Calu3 (cell line): Measurements from ENCODE around the gene ARID5B. TPM values are rescaled to one million over a fixed set of nuclear protein-coding genes. Genes with fewer than 3 reads are reported as not detected.

ENCODE experiments used
- BruUV-seq: library from RNA; stranded (reverse); fragments of 400-500 nt; replicated peaks from 2 replicates; lab custom pipeline; 2021; lab: Mats Ljungman, UMichigan
- CTCF ChIA-PET: fragments of 300-600 bp; sonication (Branson Sonifier 250); formaldehyde crosslinking; loops from one replicate; lab custom pipeline; 2022; ENCODE audit warnings: antibody characterized with exemption; lab: Charles Lee
- DNase-seq: peaks from one replicate; pipeline ENCODE4 v3.0.0; 2022
- H3K27ac Mint-ChIP-seq: one replicate; pipeline ENCODE4 v1.8.0; 2022; ENCODE audit warnings: mixed read lengths; ENCODE audit not compliant: unreplicated experiment
- H3K27me3 Mint-ChIP-seq: one replicate; pipeline ENCODE4 v1.8.0; 2022; ENCODE audit warnings: mixed read lengths; ENCODE audit not compliant: unreplicated experiment
- H3K36me3 Mint-ChIP-seq: one replicate; pipeline ENCODE4 v1.8.0; 2022; ENCODE audit warnings: mild to moderate bottlenecking, moderate library complexity, mixed read lengths; ENCODE audit not compliant: insufficient read depth, unreplicated experiment
- H3K4me1 Mint-ChIP-seq: one replicate; pipeline ENCODE4 v1.8.0; 2022; ENCODE audit warnings: mild to moderate bottlenecking, low read depth, mixed read lengths; ENCODE audit not compliant: unreplicated experiment
- H3K4me3 Mint-ChIP-seq: one replicate; pipeline ENCODE4 v1.8.0; 2022; ENCODE audit warnings: mild to moderate bottlenecking, low read depth, moderate library complexity, mixed read lengths; ENCODE audit not compliant: unreplicated experiment
- H3K9me3 Mint-ChIP-seq: one replicate; pipeline ENCODE4 v1.8.0; 2022; ENCODE audit warnings: low read depth, mixed read lengths; ENCODE audit not compliant: unreplicated experiment
- intact Hi-C: fragments of 100-400 bp; cut with micrococcal nuclease; formaldehyde crosslinking; loops from one replicate; pipeline ENCODE4 v1.10.0; 2022; ENCODE audit not compliant: unreplicated experiment
- total RNA-seq: library from RNA; stranded (reverse); gene quantifications from 2 replicates; pipeline ENCODE4 v1.2.3, GENCODE V29; 2022
- TF ChIP-seq, protein P1 (sequence below): fragments of 200-600 bp; IDR thresholded peaks from one replicate; pipeline ENCODE4 v1.8.0; 2022; ENCODE audit warnings: antibody characterized with exemption; ENCODE audit not compliant: unreplicated experiment

ARID5B gene
- total RNA-seq, 1 experiment from 2014 or later, result 10.0 TPM

DNA sequence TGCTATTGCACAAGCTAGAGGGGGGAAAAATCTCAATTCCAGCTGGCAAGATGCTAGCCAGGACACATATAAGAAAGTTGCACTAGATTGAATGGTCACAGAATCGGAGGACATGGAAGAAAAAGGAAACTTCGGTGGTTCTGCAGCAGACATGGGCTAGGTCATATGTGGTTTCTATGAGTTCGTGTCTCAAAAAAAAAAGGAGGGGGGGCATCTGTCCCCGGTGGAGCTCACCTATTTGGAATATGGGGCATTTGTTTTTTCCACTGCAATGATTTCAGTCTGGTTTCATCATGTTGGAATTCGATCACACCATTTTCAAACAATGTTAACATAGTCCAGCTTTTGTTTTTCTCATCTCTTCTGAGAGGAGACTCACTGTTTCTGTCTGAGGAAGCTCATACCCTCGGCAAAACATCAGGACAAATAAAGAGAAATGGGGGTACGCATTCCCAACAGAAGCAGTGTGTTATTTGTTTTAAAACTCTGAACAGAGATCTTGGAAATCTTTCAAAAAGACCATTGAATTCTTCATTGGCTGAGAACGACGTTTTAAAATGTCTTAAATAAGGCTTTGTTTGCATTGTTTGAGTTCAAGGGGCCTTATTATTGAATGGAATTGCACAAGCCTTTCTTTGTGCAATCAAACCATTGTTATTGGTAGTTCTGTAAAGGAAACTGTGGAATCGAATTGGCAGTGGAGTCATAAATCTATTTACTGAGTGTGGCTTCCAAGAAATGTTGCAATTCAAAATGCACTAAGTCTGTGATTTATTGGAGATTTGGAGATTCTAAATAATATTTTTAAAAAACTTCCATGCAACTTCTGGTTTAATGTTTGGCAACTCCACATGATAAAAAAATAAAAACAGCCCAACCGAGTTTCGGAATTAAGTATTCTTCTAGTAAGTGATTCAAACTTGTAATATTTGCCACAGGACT lies 194.0 kb downstream of the ARID5B start:
- intact Hi-C loops, result loop anchor here (2.0 to 5.0 kb wide), 6 partner anchors 19 to 258 kb away; partner anchors contain the start of gene ARID5B
- H3K27ac Mint-ChIP-seq, result peak overlapping the region; percentile 100
- peak; percentile 54 for DNase-seq
- H3K36me3 Mint-ChIP-seq, result peaks cover 45% of the 10 kb centered on the region
- peaks cover 3% of the 10 kb centered on the region for H3K9me3 Mint-ChIP-seq
- TSS peak; percentile 59 for BruUV-seq
- H3K4me1 Mint-ChIP-seq, result peaks cover 64% of the 10 kb centered on the region
- H3K4me3 Mint-ChIP-seq, result peak overlapping the region; percentile 67
- TF ChIP-seq, protein P1, sequence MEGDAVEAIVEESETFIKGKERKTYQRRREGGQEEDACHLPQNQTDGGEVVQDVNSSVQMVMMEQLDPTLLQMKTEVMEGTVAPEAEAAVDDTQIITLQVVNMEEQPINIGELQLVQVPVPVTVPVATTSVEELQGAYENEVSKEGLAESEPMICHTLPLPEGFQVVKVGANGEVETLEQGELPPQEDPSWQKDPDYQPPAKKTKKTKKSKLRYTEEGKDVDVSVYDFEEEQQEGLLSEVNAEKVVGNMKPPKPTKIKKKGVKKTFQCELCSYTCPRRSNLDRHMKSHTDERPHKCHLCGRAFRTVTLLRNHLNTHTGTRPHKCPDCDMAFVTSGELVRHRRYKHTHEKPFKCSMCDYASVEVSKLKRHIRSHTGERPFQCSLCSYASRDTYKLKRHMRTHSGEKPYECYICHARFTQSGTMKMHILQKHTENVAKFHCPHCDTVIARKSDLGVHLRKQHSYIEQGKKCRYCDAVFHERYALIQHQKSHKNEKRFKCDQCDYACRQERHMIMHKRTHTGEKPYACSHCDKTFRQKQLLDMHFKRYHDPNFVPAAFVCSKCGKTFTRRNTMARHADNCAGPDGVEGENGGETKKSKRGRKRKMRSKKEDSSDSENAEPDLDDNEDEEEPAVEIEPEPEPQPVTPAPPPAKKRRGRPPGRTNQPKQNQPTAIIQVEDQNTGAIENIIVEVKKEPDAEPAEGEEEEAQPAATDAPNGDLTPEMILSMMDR, result no peak
- no peaks in the 10 kb centered on the region for H3K27me3 Mint-ChIP-seq
- CTCF ChIA-PET, result interaction anchor here (0.6 to 1.4 kb wide), 9 partner anchors 11 to 195 kb away, joined by 3 to 12 read pairs (median 3); no protein-coding TSS in a partner anchor

DNA sequence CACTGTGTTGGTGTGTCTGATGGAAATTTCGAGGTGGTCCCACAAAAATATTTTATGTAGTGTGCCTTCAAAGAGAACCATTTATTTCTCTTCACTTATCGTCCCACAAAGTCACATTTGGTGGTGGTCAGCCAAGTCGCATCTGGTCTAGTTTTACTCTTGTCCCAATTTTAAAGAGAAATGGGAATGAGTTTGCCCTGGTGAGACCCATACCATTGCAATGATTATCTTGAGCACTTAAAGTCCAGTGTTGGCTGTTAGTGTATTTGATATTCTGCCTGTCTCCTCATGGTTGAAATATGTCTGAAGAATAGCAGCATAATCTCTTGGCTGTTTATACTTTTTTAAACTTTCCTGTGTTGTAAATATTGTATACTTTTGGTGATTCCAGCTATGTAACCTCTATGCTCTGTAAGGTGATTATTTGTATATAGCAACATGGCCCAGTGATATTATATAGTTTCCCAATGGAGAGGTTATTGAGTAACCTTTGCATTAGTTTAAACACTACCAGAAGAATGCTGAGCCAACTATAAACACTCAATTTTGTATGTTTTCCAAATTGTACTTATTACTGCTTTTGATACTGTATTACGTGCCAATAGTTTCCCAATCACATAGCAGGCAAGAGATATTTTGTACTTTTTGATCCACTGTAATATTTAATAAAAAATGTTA lies 194.9 kb downstream of the ARID5B start:
- Mint-ChIP-seq H3K9me3 (peaks cover 3% of the 10 kb centered on the region), H3K4me1 (peaks cover 64% of the 10 kb centered on the region), H3K27ac (peak overlapping the region; percentile 100), H3K4me3 (peak overlapping the region; percentile 67), H3K36me3 (peaks cover 45% of the 10 kb centered on the region), H3K27me3 (no peaks in the 10 kb centered on the region)
- no TSS peak for BruUV-seq
- intact Hi-C loops, result loop anchor here (5.0 kb wide), 4 partner anchors 86 to 259 kb away; partner anchors contain the start of gene ARID5B
- CTCF ChIA-PET, result interaction anchor here (1.3 kb wide), 1 partner anchor 13 kb away, joined by 3 read pairs; no protein-coding TSS in a partner anchor
- TF ChIP-seq, protein P1, result no peak
- DNase-seq, result no peak

DNA sequence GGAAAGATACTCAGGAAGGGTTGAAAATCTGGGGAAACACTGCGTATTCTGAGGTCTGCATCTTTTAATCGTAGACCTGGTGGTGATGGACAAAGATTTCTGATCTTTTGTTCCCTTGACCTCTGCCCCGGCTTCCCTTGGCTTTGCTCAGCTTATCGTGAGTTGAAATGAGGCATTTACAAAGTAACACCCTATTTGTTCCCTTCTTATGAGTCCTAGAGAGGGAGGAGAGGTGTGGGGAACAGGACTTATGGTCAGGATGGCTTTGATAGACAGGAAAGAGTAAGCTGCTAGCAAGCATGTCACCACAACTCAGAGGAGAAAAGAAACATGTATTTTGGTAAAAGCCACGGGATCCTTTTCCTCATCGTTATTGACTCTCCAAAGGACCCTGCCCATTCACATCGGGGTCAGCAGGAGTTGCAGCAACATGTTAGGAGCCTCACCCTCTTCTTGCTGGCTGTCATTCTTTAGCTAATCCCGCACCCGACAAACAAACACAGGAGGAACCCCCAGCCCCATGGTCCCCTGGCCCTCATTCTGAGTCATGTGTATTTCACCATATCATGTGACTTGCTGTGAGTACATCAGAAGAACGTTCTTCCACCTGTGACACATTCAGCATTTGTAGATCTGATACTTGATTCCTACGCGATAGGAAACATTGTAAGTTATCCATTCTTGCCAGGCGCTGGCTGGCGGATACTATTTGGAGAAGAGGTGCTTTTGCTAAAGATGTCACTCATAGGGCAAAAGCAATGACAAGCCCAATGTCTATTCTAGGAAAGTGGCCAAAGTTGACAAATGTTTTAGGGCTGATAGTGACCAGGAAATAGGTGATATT lies 197.0 kb downstream of the ARID5B start:
- peaks cover 53% of the 10 kb centered on the region for H3K4me1 Mint-ChIP-seq
- peak overlapping the region; percentile 100 for H3K27ac Mint-ChIP-seq
- TF ChIP-seq, protein P1, result no peak
- no peaks in the 10 kb centered on the region for H3K27me3 Mint-ChIP-seq
- BruUV-seq, result no TSS peak
- peak; percentile 28 for DNase-seq
- peaks cover 37% of the 10 kb centered on the region for H3K36me3 Mint-ChIP-seq
- intact Hi-C loops, result loop anchor here (5.0 kb wide), 4 partner anchors 84 to 261 kb away; partner anchors contain the start of gene ARID5B
- peaks cover 3% of the 10 kb centered on the region for H3K9me3 Mint-ChIP-seq
- CTCF ChIA-PET, result no interaction called here
- peak overlapping the region; percentile 46 for H3K4me3 Mint-ChIP-seq
